Measurements from ENCODE around the gene TUBB2B.

TUBB2B gene

DNA sequence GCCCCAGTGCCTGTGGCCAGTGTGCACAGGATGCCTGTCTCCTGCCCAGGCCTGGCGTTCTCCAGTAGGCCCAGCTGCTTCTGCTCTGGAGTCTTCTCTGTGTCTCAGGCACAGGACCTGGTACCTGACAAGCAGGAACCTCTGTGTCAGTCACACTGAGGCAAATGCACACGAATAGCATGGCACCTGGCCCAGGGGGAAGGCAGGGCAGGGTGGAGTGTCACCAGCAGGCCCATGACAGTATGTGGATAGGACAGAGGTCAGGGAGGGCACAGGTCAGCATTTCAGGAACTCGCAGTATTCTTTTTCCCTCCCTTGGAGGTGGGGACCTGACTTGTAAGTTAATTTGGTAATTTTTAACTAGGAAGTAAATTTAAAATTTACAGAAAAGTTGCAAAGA is 36.9 kb upstream of the TUBB2B start (continued):
- TF ChIP-seq CSRNP3 (CRISPR knock-in tag; IDR thresholded peaks at IDR 0.05) = no peak
- TF ChIP-seq OSR1 (CRISPR knock-in tag; IDR thresholded peaks at IDR 0.05) = no peak
- no peak for TF ChIP-seq TOX (CRISPR knock-in tag; IDR thresholded peaks at IDR 0.05; ENCODE audit: borderline replicate concordance)
- no peak for TF ChIP-seq SNAI2 (CRISPR knock-in tag; IDR thresholded peaks at IDR 0.05)
- no peak for TF ChIP-seq ZNF70 (CRISPR knock-in tag; IDR thresholded peaks at IDR 0.05)
- TF ChIP-seq ZNF8 (CRISPR knock-in tag; IDR thresholded peaks at IDR 0.05) = no peak
- TF ChIP-seq ZC3H10 (CRISPR knock-in tag; IDR thresholded peaks at IDR 0.05) = no peak

GRCh38 chr6:3263096-3263495 is 35.6 kb upstream of the TUBB2B start:
- no peak for ATAC-seq
- no peak for TF ChIP-seq ZFP3 (CRISPR knock-in tag; IDR thresholded peaks at IDR 0.05)
- TF ChIP-seq, protein P1, sequence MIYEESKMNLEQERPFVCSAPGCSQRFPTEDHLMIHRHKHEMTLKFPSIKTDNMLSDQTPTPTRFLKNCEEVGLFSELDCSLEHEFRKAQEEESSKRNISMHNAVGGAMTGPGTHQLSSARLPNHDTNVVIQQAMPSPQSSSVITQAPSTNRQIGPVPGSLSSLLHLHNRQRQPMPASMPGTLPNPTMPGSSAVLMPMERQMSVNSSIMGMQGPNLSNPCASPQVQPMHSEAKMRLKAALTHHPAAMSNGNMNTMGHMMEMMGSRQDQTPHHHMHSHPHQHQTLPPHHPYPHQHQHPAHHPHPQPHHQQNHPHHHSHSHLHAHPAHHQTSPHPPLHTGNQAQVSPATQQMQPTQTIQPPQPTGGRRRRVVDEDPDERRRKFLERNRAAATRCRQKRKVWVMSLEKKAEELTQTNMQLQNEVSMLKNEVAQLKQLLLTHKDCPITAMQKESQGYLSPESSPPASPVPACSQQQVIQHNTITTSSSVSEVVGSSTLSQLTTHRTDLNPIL (CRISPR knock-in tag; IDR thresholded peaks at IDR 0.05; ENCODE audit: low read depth) = no peak
- TF ChIP-seq TCF4 (CRISPR knock-in tag; IDR thresholded peaks at IDR 0.05; ENCODE audit: borderline replicate concordance) = no peak
- TF ChIP-seq ZFP30 (CRISPR knock-in tag; IDR thresholded peaks at IDR 0.05) = no peak
- TF ChIP-seq ZNF70 (CRISPR knock-in tag; IDR thresholded peaks at IDR 0.05) = no peak
- no peak for TF ChIP-seq BACH2 (CRISPR knock-in tag; IDR thresholded peaks at IDR 0.05; ENCODE audit: borderline replicate concordance)
- TF ChIP-seq, protein P2, sequence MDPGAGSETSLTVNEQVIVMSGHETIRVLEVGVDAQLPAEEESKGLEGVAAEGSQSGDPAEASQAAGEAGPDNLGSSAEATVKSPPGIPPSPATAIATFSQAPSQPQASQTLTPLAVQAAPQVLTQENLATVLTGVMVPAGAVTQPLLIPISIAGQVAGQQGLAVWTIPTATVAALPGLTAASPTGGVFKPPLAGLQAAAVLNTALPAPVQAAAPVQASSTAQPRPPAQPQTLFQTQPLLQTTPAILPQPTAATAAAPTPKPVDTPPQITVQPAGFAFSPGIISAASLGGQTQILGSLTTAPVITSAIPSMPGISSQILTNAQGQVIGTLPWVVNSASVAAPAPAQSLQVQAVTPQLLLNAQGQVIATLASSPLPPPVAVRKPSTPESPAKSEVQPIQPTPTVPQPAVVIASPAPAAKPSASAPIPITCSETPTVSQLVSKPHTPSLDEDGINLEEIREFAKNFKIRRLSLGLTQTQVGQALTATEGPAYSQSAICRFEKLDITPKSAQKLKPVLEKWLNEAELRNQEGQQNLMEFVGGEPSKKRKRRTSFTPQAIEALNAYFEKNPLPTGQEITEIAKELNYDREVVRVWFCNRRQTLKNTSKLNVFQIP (CRISPR knock-in tag; IDR thresholded peaks at IDR 0.05; ENCODE audit: borderline replicate concordance, low read depth) = no peak
- TF ChIP-seq ISL1 (CRISPR knock-in tag; IDR thresholded peaks at IDR 0.05) = no peak
- no peak for TF ChIP-seq CSRNP3 (CRISPR knock-in tag; IDR thresholded peaks at IDR 0.05)
- TF ChIP-seq, protein P3, sequence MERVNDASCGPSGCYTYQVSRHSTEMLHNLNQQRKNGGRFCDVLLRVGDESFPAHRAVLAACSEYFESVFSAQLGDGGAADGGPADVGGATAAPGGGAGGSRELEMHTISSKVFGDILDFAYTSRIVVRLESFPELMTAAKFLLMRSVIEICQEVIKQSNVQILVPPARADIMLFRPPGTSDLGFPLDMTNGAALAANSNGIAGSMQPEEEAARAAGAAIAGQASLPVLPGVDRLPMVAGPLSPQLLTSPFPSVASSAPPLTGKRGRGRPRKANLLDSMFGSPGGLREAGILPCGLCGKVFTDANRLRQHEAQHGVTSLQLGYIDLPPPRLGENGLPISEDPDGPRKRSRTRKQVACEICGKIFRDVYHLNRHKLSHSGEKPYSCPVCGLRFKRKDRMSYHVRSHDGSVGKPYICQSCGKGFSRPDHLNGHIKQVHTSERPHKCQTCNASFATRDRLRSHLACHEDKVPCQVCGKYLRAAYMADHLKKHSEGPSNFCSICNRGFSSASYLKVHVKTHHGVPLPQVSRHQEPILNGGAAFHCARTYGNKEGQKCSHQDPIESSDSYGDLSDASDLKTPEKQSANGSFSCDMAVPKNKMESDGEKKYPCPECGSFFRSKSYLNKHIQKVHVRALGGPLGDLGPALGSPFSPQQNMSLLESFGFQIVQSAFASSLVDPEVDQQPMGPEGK (CRISPR knock-in tag; IDR thresholded peaks at IDR 0.05; ENCODE audit: borderline replicate concordance) = no peak
- TF ChIP-seq SNAI2 (CRISPR knock-in tag; IDR thresholded peaks at IDR 0.05) = no peak
- no peak for TF ChIP-seq ESRRG (CRISPR knock-in tag; IDR thresholded peaks at IDR 0.05)
- no peak for TF ChIP-seq ZC3H10 (CRISPR knock-in tag; IDR thresholded peaks at IDR 0.05)
- TF ChIP-seq TOX (CRISPR knock-in tag; IDR thresholded peaks at IDR 0.05; ENCODE audit: borderline replicate concordance) = no peak
- TF ChIP-seq, protein P4, sequence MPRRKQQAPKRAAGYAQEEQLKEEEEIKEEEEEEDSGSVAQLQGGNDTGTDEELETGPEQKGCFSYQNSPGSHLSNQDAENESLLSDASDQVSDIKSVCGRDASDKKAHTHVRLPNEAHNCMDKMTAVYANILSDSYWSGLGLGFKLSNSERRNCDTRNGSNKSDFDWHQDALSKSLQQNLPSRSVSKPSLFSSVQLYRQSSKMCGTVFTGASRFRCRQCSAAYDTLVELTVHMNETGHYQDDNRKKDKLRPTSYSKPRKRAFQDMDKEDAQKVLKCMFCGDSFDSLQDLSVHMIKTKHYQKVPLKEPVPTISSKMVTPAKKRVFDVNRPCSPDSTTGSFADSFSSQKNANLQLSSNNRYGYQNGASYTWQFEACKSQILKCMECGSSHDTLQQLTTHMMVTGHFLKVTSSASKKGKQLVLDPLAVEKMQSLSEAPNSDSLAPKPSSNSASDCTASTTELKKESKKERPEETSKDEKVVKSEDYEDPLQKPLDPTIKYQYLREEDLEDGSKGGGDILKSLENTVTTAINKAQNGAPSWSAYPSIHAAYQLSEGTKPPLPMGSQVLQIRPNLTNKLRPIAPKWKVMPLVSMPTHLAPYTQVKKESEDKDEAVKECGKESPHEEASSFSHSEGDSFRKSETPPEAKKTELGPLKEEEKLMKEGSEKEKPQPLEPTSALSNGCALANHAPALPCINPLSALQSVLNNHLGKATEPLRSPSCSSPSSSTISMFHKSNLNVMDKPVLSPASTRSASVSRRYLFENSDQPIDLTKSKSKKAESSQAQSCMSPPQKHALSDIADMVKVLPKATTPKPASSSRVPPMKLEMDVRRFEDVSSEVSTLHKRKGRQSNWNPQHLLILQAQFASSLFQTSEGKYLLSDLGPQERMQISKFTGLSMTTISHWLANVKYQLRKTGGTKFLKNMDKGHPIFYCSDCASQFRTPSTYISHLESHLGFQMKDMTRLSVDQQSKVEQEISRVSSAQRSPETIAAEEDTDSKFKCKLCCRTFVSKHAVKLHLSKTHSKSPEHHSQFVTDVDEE (CRISPR knock-in tag; IDR thresholded peaks at IDR 0.05) = no peak
- no peak for TF ChIP-seq ZNF565 (CRISPR knock-in tag; conservative IDR thresholded peaks at IDR 0.05; ENCODE audit: low read depth)
- no peak for TF ChIP-seq ZNF8 (CRISPR knock-in tag; IDR thresholded peaks at IDR 0.05)
- TF ChIP-seq PPARA (CRISPR knock-in tag; IDR thresholded peaks at IDR 0.05; ENCODE audit: borderline replicate concordance) = no peak
- no peak for TF ChIP-seq ARNTL (CRISPR knock-in tag; IDR thresholded peaks at IDR 0.05; ENCODE audit: borderline replicate concordance, low read depth)
